NOMO-1 treated with DMSO at 0.1 percent for 48 hours (cell line): ENCODE data around the gene ATRIP.
"Not testable (repeated sequence)": the region's sequence is repeated elsewhere in the genome, so short reads cannot be mapped to it uniquely, and the experiment has no call there.

Source experiments
- DNase-seq: peaks from one replicate; lab custom pipeline; 2025; ENCODE audit not compliant: unreplicated experiment; lab: John Stamatoyannopoulos, UW

The ATRIP gene

DNA sequence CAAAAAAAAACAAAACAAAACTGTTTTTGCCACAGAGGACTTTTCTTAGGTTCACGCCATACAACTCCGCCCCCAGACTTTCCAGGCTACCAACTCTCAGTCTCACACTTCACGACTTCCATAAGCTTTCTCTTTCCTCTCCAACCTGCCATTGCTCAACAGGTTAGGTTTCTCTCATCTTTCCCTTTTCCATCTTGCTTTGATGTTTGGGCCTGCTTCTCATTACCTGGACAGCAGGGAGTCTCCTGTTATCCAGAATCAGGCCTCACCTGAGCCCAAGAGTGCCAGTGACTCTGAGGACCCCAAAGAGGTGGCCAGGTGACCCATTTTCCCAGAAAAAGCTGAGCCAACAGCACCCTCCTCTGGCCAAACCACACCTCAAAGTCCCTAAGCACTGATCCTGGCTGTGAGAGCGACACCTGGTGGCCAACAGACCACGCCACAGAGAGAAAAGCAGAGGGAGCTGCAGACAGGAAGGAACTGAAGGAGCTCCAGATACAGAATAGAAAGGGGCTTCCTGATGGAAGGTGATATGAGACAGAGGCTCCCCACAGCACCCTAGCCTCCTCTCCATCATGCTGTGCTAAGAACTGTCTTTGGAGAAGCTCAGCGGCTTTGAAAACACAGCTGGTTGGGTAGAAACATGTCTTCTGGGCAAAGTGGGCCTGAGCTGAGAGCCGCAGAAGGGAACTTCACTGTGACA, 10.6 kb upstream of the ATRIP start:
- DNase-seq: peak; percentile 76

DNA sequence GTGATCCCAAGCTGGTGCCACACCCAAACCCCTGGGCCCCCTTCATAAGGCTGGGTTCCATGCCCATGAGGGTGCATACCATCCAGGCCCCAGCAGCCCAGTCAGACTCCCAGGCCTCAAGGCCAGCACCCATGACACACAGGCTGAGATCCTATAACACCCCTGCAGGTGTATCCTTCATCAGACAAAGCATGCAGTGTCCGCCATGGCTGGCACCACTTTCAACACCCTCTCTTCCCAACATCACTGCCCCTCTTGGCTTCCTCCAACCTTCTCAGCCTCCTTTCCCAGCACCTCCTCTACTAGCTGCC, 10.1 kb upstream of the ATRIP start:
- no peak for DNase-seq

DNA sequence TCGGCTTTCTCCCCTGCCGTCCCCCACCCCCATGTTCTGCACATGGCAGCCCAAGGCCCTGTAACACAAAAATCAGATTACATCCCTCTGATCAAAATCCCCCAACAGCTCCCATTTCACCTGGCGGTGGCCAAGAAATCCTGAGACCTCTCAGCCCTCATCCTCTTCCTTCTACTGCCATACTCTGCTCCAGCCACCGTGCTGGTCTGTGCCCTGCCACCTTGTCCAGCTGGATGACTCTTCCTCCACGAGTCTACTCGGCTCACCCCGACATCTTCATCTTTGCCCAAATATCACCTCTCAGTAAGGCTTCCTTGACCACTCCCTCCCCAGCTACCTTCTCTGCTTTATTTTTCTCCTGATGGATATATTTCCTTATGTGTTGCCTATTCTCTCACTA, 9.7 kb upstream of the ATRIP start:
- no peak for DNase-seq

DNA sequence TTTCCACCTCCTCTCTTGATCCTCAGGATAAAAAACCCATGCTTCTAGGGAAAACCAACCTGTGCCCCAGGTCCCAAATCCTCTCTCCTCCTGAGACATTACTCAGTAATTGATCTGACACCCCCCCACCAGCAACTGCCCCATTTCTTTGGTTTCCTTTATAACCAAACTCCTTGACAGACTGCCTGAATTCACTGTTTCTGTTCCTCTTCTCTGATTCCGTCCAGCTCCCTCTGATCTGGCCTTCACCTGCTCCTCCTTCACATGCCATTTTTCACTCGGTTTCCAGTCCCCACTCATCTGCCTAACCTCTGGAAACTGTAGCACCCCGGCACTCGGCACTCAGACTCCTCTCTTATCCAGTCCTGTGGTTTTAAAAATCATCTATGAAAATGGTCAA, 8.7 kb upstream of the ATRIP start:
- peak; percentile 50 for DNase-seq

DNA sequence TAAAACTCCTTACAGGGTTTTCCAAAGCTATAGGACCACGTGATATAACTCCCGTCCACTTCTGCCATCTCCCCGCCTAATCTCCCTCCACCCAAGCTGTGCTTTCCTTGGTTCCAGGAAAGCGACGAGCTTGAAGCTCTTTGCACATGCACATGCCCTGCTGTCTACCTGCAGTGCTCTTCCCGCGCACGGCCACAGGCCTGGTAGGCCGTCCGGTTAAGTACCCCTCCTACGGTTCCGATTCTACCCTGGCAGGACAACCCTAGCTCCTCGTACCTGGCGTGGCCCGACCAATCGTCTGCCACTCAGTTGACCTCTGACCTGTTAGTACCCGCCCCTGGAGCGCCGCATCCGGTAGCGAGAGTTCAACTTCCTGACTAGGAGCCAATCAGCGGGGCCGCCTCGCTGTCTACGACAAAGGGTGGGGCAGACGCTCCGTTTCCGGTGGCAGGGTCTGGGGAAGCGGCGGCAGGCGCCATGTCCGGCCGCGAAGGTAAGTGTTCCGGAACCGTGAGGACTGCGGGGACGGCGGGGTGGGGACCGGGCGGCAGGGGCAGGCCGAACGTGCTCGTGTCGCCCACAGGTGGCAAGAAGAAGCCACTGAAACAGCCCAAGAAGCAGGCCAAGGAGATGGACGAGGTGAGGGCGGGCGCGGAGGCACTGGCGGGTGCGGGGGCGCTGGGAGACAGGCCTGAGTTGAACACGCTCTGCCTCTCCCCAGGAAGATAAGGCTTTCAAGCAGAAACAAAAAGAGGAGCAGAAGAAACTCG, 6.5 kb upstream of the ATRIP start, which contains the start of the genes CCDC51 and TMA7:
Gene CCDC51, minus strand, starts transcription at position 300 of the 770 bp plus-strand sequence. CDS start 4,991 bp downstream, outside the sequence.
Gene TMA7, plus strand, starts transcription at position 438 of the 770 bp plus-strand sequence. Its CDS starts 40 bp downstream, at position 478.
- peak; percentile 99 for DNase-seq

DNA sequence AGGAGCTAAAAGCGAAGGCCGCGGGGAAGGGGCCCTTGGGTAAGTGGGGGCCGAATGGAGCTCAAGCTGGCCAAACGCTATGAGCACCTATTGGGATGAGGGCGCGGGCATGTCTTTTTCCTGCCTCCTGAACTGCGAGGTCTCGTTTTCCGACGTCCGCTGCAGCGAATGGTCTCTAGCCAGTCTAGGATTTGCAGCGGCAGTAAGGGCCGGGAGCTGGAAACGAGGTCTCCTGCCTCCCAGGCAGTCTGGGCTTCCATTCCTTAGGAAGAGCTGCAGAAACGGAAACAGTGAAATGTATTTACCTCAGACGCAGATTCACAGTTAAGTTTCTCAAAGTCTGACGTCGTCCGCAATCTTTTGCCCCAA, 6.0 kb upstream of the ATRIP start:
- DNase-seq: no peak

DNA sequence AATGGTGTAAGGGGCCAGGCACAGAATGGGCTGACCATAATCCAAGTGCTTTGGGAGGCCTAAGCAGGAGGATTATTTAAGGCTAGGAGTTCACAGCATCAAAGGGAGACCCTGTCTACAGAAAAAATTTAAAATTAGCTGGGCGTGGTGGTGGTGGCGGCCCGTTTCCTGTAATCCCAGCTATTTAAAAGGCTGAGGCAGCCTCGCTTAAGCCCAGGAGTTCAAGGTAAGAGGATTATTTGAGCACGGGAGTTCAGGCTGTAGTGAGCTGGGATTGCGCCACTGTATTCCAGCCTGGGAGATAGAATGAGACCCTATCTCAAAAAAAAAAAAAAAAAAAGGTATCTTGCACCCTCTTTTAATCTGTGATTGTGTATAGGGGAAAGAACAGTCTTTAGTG, 4.6 kb upstream of the ATRIP start:
- DNase-seq: no peak

DNA sequence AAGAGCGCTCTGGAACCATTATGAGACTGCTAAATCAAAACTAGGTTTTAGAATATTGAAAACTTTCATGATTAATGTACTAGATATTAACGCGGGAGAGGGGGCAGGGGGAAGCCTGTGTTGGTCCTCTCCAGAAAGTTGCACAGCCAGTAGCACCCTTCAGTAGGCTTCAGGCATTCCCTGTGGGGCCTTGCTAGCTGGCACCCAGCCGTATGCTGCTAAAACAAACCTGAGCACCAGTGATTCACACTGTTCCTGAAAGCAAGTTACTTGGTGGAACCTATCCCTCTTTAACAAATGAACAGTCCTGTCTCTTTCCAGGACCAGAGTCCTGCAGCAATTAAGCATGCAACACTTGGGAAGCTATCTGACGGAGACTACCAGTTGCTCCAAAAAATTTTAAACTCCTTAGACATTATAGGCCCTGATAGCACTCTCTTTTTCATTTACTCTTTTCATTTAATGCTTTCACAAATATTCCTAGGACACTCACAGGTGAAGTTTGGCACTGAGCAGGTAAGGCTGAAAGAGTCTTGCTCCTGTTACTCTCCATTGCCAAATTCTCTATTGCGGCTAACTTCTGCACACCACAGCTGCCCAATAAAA, 1.2 kb upstream of the ATRIP start:
- DNase-seq: no peak

DNA sequence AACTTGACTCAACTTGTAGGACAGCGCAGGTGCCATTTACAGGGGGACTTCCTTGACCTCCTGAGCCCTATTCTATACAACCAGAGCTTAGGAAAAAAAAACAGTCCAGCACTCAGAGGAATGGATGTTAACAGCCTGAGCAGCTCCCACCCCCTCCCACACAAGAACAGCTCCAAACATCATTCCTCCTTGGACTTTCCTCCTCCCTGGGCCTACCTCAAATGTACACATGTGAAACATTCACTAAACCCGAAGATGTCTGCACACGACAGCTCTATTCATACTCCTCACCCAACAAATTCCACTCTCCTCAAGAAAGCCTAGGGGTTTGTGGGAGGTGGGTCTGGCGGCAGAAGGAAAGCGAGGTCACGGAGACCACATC, 503 bp upstream of the ATRIP start:
- no peak for DNase-seq

DNA sequence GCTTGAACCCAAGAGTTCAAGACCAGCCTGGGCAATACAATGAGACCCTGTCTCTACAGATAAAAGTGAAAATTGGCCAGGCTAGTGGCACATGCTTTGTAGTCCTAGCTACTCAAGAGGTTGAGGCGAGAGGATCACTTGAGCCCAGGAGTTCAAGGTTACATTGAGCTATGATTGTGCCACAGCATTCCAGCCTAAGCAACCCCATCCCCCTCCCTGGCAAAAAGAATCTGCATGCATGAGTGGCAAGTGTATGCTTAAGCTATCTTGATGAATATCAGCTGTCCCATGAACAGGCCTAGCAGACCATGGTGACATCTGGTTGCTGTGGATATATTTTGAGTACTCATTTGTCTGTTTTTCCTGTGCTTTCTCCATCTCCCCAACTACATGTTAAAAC, 4.7 kb downstream of the ATRIP start:
- no peak for DNase-seq

DNA sequence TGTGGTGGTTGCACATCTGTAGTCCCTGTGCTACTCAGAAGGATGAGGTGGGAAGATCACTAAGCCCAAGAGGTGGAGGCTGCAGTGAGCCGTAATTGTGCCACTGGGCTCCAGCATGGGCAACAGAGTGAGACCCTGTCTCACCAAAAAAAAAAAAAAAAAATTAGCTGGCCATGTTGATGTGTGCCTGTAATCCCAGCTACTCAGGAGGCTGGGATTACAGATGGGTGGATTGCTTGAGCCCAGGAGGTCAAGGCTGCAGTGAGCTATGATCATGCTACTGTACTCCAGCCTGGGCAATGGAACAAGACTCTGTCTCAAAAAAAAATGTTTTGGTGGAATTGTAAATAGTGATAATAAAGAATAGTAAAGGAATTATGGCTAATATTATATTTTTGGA, 9.9 kb downstream of the ATRIP start:
- no peak for DNase-seq

DNA sequence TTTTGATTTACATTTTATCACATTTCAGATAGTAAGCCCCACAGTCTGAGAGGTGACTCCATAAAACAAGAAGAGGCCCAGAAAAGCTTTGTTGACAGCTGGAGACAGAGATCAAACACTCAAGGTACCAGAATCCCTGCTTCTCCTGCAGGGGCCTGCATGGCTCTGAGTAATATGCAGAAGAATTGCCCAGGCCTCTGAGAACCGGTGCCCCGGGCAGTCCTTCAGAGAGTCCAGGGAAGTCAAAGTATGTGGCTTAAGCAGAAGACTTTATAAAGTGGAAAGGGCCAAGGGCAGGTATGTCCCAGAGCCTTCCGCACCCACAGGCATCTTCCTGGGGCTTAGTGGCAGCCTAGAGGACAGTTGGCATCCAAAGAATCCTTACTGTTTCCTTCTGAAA, 12.8 kb downstream of the ATRIP start:
- DNase-seq: no peak

DNA sequence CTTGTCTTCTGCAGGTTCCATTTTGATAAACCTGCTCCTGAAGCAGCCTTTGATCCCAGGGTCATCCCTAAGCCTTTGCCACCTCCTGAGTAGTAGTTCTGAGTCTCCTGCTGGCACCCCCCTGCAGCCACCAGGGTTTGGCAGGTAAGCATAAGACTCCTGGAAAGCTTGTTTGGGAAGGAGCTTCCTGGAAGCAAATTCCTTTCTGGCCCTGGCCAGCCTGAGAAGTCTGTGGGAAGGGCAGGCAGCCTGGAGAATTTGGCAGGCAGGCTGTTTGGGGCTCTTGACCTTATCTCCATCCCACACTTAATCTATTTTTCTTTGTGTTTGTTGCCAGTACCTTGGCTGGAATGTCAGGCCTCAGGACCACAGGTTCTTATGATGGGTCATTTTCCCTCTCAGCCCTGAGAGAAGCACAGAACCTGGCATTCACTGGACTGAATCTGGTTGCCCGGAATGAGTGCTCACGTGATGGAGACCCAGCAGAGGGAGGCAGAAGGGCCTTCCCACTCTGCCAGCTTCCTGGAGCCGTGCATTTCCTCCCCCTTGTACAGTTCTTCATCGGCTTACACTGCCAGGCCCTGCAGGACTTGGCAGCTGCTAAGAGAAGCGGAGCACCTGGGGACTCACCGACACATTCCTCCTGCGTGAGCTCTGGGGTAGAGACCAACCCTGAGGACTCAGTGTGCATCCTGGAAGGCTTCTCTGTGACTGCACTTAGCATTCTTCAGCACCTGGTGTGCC, 13.4 kb downstream of the ATRIP start:
- DNase-seq: no peak

DNA sequence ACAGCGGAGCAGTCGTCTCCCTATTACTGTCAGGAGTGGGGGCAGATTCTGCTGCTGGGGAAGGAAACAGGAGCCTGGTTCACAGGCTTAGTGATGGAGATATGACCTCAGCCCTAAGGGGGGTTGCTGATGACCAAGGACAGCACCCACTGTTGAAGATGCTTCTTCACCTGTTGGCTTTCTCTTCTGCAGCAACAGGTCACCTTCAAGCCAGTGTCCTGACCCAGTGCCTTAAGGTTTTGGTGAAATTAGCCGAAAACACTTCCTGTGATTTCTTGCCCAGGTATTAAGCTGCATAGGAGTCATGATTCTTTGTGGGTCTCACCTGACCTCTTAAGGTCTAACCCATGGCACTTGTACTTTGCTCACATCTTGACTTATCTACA, 14.0 kb downstream of the ATRIP start:
- DNase-seq: no peak

DNA sequence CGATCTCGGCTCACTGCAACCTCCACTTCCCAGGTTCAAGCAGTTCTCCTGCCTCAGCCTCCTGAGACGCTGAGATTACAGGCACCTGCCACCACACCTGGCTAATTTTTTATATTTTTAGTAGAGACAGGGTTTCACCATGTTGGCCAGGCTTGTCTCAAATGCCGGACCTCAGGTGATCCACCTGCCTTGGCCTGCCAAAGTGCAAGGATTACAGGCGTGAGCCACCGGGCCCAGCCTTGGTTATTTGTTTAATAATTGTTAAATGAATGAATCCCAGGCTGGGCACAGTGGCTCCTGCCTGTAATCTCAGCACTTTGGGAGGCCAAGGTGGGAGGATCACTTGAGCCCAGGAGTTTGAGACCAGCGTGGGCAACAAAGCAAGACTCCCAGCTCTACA, 15.2 kb downstream of the ATRIP start:
- DNase-seq: not testable (repeated sequence)

DNA sequence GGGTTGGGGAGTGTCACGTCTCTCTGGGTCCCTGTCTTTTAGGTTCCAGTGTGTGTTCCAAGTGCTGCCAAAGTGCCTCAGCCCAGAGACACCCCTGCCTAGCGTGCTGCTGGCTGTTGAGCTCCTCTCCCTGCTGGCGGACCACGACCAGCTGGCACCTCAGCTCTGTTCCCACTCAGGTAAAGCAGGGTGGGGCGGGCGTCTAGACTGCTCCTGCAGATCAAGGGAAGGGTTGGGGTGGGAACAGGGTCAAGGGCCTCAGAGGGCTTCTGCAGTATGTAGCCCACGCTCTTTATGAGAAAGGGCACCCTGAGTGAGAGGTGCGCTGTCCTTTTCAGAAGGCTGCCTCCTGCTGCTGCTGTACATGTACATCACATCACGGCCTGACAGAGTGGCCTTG, 17.2 kb downstream of the ATRIP start:
- no peak for DNase-seq

DNA sequence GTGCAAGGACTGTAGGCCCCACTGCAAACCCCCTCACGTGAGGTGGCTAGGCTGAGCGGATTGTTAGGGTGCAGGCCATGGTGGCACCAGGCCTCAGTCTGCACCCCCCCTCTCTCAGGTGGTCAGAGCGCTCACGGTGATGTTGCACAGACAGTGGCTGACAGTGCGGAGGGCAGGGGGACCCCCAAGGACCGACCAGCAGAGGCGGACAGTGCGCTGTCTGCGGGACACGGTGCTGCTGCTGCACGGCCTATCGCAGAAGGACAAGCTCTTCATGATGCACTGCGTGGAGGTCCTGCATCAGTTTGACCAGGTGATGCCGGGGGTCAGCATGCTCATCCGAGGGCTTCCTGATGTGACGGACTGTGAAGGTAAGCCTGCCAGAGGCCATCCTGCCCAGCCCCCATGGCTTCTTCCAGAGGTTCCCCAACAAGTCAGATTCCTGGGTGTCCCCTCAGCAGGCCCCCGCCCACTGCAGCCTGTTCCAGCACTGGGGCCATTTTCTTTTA, 18.2 kb downstream of the ATRIP start:
- no peak for DNase-seq

DNA sequence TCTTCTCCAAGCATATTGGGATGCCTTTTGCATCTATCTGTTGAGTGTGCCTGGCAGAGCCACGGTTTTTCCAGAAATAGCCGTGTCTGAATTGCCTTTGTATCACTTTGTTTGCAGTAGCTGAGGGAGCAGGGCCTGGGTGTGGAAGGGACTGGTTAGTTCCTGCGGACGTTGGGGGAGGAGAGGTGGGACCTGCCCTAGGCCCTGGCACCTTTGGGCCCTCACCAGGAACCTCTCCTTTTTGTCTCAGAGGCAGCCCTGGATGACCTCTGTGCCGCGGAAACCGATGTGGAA, 18.6 kb downstream of the ATRIP start:
- DNase-seq: no peak

DNA sequence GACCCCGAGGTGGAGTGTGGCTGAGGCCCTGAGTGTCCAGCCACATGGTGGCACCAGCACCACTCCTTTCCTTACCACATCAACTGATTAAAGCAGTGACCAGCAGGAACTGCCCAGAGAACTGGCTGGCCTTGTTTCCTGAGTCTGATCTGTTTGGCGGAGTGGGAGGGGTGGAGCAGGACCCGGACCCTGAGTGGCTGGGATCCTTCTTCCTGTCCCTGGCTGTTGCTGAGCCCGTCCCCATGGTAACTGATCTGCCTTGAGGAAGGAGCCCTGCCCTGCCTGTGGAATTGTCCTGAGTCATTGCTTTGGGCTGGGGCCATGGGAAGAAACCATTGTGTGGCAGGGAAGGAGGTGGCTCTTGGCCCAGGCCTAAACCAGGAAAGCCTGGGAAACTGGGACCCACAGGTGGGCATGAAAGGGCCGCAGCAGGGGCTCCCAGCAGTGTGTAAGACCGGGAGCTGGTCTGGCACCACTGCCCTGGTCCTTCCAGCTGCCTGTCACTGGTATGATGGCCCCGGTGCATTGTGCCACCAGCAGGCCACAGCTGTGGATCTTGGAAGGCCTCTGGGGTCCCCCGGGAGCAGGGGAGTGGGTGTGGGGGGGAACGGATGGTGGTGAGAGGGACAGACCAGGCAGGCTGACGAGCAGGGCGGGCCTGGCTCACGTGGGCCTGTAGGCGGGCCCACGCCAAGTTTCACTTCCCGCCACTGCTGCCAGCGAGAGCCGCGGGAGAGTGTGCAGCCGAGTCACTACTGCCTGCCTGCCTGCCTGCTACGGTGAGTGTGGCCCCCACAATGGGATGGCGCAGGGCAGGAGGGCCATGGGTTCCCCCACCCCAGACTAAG, 19.2 kb downstream of the ATRIP start:
- peak; percentile 88 for DNase-seq

DNA sequence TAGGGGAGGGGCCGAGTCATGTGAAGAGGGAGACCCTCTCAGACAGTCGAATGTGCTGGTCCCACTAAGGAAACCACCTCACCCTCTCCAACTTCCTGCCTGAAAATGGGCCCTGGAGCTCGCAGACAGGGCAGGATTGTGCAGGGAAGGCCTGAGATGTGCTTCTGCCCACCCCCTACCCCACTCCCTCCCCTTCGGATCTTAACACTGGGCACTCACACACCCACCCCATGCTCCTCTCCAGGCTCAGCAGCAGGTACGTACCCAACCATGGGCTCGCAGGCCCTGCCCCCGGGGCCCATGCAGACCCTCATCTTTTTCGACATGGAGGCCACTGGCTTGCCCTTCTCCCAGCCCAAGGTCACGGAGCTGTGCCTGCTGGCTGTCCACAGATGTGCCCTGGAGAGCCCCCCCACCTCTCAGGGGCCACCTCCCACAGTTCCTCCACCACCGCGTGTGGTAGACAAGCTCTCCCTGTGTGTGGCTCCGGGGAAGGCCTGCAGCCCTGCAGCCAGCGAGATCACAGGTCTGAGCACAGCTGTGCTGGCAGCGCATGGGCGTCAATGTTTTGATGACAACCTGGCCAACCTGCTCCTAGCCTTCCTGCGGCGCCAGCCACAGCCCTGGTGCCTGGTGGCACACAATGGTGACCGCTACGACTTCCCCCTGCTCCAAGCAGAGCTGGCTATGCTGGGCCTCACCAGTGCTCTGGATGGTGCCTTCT, 20.0 kb downstream of the ATRIP start:
- DNase-seq: no peak
